IMR-90 (cell line): Measurements from ENCODE around the gene TM4SF1.

ENCODE experiments used
- CEBPB ChIP-seq: IDR thresholded peaks from 2 replicates; pipeline ENCODE4 v1.6.1; 2012; ENCODE audit warnings: low read depth, low read length, improper control_type of control experiment
- CHD1 ChIP-seq: IDR thresholded peaks from 2 replicates; pipeline ENCODE4 v1.6.1; 2012; ENCODE audit warnings: low read depth, low read length, improper control_type of control experiment
- CTCF ChIP-seq: conservative IDR thresholded peaks from 2 replicates; pipeline ENCODE4 v1.5.1; 2012; ENCODE audit warnings: mild to moderate bottlenecking, low read depth, low read length, improper control_type of control experiment
- MAFK ChIP-seq: IDR thresholded peaks from 2 replicates; pipeline ENCODE4 v1.6.1; 2012; ENCODE audit warnings: low read depth, low read length, improper control_type of control experiment
- MAZ ChIP-seq: IDR thresholded peaks from 2 replicates; pipeline ENCODE4 v1.6.1; 2012; ENCODE audit warnings: low read depth, mild to moderate bottlenecking, low read length, improper control_type of control experiment, moderate library complexity, borderline replicate concordance
- MXI1 ChIP-seq: IDR thresholded peaks from 2 replicates; pipeline ENCODE4 v1.6.1; 2012; ENCODE audit warnings: low read depth, mild to moderate bottlenecking, low read length, moderate library complexity, borderline replicate concordance
- NFE2L2 ChIP-seq: fragments of 150-350 bp; IDR thresholded peaks from 2 replicates; pipeline ENCODE4 v1.6.1; 2016; ENCODE audit warnings: low read depth, mild to moderate bottlenecking, low read length
- POLR2A ChIP-seq: IDR thresholded peaks from 2 replicates; pipeline ENCODE4 v1.6.1; 2012; ENCODE audit warnings: mild to moderate bottlenecking, low read depth, low read length
- RAD21 ChIP-seq: IDR thresholded peaks from 2 replicates; pipeline ENCODE4 v1.6.1; 2012; ENCODE audit warnings: low read length, improper control_type of control experiment
- RCOR1 ChIP-seq: IDR thresholded peaks from 2 replicates; pipeline ENCODE4 v1.6.1; 2012; ENCODE audit warnings: mild to moderate bottlenecking, low read length, improper control_type of control experiment; ENCODE audit not compliant: insufficient replicate concordance
- RFX5 ChIP-seq: IDR thresholded peaks from 2 replicates; pipeline ENCODE4 v1.8.0; 2012; ENCODE audit warnings: low read depth, mild to moderate bottlenecking, low read length, moderate library complexity
- SMC3 ChIP-seq: fragments of 150-350 bp; IDR thresholded peaks from 2 replicates; pipeline ENCODE4 v1.6.1; 2016; ENCODE audit warnings: low read depth, mild to moderate bottlenecking, antibody characterized with exemption, low read length, moderate library complexity
- USF2 ChIP-seq: fragments of 150-350 bp; IDR thresholded peaks from 2 replicates; pipeline ENCODE4 v1.6.1; 2017; ENCODE audit warnings: mild to moderate bottlenecking, antibody characterized with exemption, low read length, low read depth
- TF ChIP-seq, protein P1 (sequence below): fragments of 150-350 bp; IDR thresholded peaks from 2 replicates; pipeline ENCODE4 v1.6.1; 2016; ENCODE audit warnings: low read depth, mild to moderate bottlenecking, low read length, moderate library complexity, borderline replicate concordance

DNA sequence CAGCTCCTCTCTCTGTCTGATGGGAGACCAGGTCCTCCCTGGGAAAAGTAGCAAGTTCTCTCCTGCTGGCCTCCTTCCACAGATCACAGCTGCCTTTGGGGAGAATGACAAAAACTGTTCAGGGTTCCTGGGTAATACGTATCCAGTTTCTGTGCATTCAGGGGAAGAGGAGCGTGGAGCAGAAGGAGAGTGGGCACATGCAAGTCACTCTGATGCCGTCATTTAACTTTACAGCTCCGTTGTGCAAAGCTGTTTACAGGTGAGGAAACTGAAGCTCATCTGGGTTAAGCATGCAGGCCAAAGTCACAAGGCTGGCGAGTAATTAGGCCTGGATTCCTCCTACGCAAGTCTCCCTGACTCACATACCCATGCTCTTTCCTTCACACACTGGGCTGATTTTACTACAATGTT lies 7.5 kb upstream of the TM4SF1 start:
- TF ChIP-seq CTCF (no peak), POLR2A (no peak; the same call in 1 of the 2 replicates), RAD21 (no peak), MXI1 (no peak), MAZ (no peak), CEBPB (peak; percentile 77), MAFK (no peak), NFE2L2 (peak; percentile 59; the same call in 1 of the 2 replicates), USF2 (0 out of 2 replicates have a peak, but pooled peaks have one; percentile 28), CHD1 (no peak), SMC3 (no peak), RFX5 (no peak), RCOR1 (no peak)
- TF ChIP-seq, protein P1, sequence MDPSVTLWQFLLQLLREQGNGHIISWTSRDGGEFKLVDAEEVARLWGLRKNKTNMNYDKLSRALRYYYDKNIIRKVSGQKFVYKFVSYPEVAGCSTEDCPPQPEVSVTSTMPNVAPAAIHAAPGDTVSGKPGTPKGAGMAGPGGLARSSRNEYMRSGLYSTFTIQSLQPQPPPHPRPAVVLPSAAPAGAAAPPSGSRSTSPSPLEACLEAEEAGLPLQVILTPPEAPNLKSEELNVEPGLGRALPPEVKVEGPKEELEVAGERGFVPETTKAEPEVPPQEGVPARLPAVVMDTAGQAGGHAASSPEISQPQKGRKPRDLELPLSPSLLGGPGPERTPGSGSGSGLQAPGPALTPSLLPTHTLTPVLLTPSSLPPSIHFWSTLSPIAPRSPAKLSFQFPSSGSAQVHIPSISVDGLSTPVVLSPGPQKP, result no peak
